GM18502 (cell line): ENCODE data around the gene GGT7.
A peak's percentile ranks its signal among the peaks of the same experiment; 100 is the strongest.
"Not testable (repeated sequence)": the region's sequence is repeated elsewhere in the genome, so short reads cannot be mapped to it uniquely, and the experiment has no call there.

Source experiments
- ATAC-seq: cut with Tn5 transposase; IDR thresholded peaks from one replicate; pipeline ENCODE4 v1.9.1; 2021; ENCODE audit warnings: mild to moderate bottlenecking; ENCODE audit not compliant: unreplicated experiment, poor library complexity

The GGT7 gene

GRCh38 chr20:34883087-34883688 is 10.5 kb upstream of the GGT7 start:
- no peak for ATAC-seq

GRCh38 chr20:34881689-34882088 is 9.0 kb upstream of the GGT7 start:
- ATAC-seq, result no peak

GRCh38 chr20:34880971-34881370 is 8.3 kb upstream of the GGT7 start:
- not testable (repeated sequence) for ATAC-seq

GRCh38 chr20:34880215-34880850 is 7.7 kb upstream of the GGT7 start:
- no peak for ATAC-seq

GRCh38 chr20:34876406-34877282 is 4.0 kb upstream of the GGT7 start, which contains the start of gene ACSS2:
ACSS2 (plus strand) TSS chr20:34876612; CDS start chr20:34876646, 34 bp downstream.
- ATAC-seq, result peak; percentile 29

- peak; percentile 70 for ATAC-seq
These were observed 3.2 kb upstream of the GGT7 start for GRCh38 chr20:34875642-34876405.

GRCh38 chr20:34874094-34874654 is 1.5 kb upstream of the GGT7 start:
- no peak for ATAC-seq

- no peak for ATAC-seq
These were observed 982 bp upstream of the GGT7 start for GRCh38 chr20:34873583-34874093.

GRCh38 chr20:34871966-34872621 is 562 bp downstream of the GGT7 start:
- no peak for ATAC-seq

GRCh38 chr20:34871320-34871926 is 1.2 kb downstream of the GGT7 start:
- no peak for ATAC-seq

- ATAC-seq, result no peak
These were observed 8.4 kb downstream of the GGT7 start for GRCh38 chr20:34864216-34864615.

GRCh38 chr20:34863421-34863965 is 9.2 kb downstream of the GGT7 start:
- no peak for ATAC-seq

- ATAC-seq, result no peak
These were observed 9.9 kb downstream of the GGT7 start for GRCh38 chr20:34862724-34863123.

GRCh38 chr20:34861386-34862084 is 11.1 kb downstream of the GGT7 start:
- ATAC-seq, result no peak

GRCh38 chr20:34859826-34860545 is 12.7 kb downstream of the GGT7 start:
- ATAC-seq, result no peak

GRCh38 chr20:34859367-34859766 is 13.3 kb downstream of the GGT7 start:
- ATAC-seq, result no peak

- ATAC-seq, result no peak
These were observed 20.4 kb downstream of the GGT7 start for GRCh38 chr20:34852298-34852697.

GRCh38 chr20:34850969-34851368 is 21.7 kb downstream of the GGT7 start:
- ATAC-seq, result no peak
